HCT116 (cell line): ENCODE measurements around the gene TRAPPC1. TPM values are rescaled to one million over a fixed set of nuclear protein-coding genes. Genes with fewer than 3 reads are reported as not detected.

Experiments
- ATAC-seq: fragments of 200-7000 bp; cut with Tn5 transposase; 2 replicates; pipeline ENCODE4 v1.9.1; 2020; ENCODE audit warnings: mild to moderate bottlenecking, moderate library complexity
- BruUV-seq: library from RNA; stranded (reverse); fragments of 400-500 nt; replicated peaks from 2 replicates; lab custom pipeline; 2021; lab: Mats Ljungman, UMichigan
- CTCF ChIA-PET: fragments of 300-600 bp; sonication (Branson Sonifier 250); formaldehyde crosslinking; loops from one replicate; lab custom pipeline; 2021; ENCODE audit warnings: antibody characterized with exemption; lab: Charles Lee
- POLR2A ChIA-PET: fragments of 300-600, 350-600 bp; sonication (Branson Sonifier 250); formaldehyde crosslinking; loops from one replicate; lab custom pipeline; 2021; ENCODE audit warnings: antibody characterized with exemption; lab: Charles Lee
- RAD21 ChIA-PET, 2 experiments: fragments of 300-600 bp; sonication (Branson Sonifier 250); formaldehyde crosslinking; loops; one replicate each; lab custom pipeline; 2023; ENCODE audit warnings: low total read pairs in 2 of 2; ENCODE audit not compliant: uncharacterized antibody in 2 of 2, unreplicated experiment in 2 of 2, low non-redundant PET in 1 of 2; lab: Charles Lee
- DNase-seq: peaks from one replicate; pipeline ENCODE4 v3.0.0-alpha.2; 2010; ENCODE audit warnings: low read depth, low spot score
- H2AFZ ChIP-seq: fragments of 200-600 bp; shearing (Covaris generic), sonication (generic); 2 replicates; pipeline ENCODE4 v1.6.1; 2017; ENCODE audit warnings: low read depth, mixed run types, mixed read lengths, antibody characterized with exemption, low read length; ENCODE audit not compliant: poor library complexity, severe bottlenecking
- H3K27ac ChIP-seq: 2 replicates; pipeline ENCODE4 v1.5.1; 2012; ENCODE audit warnings: low read depth, low read length
- H3K27me3 ChIP-seq: fragments of 200-600 bp; sonication (generic); 2 replicates; pipeline ENCODE4 v1.6.1; 2016; ENCODE audit warnings: mixed run types, low read length, mixed read lengths; ENCODE audit not compliant: insufficient read depth
- H3K36me3 ChIP-seq, 2 experiments: fragments of 200-500 bp in 1 of 2; fragments of 200-600 bp in 1 of 2; sonication (Bioruptor generic) in 1 of 2; sonication (generic) in 1 of 2; 2 replicates each; pipeline versions ENCODE4 v1.5.1 to v1.6.1; 2014 to 2016; ENCODE audit warnings: low read length in 2 of 2, inconsistent platforms in 1 of 2, mixed read lengths in 1 of 2, mixed run types in 1 of 2; ENCODE audit not compliant: insufficient read depth in 2 of 2, control insufficient read depth in 1 of 2
- H3K4me1 ChIP-seq, 2 experiments: fragments of 200-600 bp in 1 of 2; sonication (generic) in 1 of 2; 2 replicates each; pipeline versions ENCODE4 v1.5.1 to v1.6.1; 2012 to 2017; ENCODE audit warnings: low read length in 2 of 2, inconsistent platforms in 1 of 2, mild to moderate bottlenecking in 1 of 2, mixed read lengths in 1 of 2, mixed run types in 1 of 2, moderate library complexity in 1 of 2; ENCODE audit not compliant: insufficient read depth in 2 of 2, control insufficient read depth in 1 of 2
- H3K4me2 ChIP-seq: fragments of 200-600 bp; sonication (generic); 2 replicates; pipeline ENCODE4 v1.6.1; 2017; ENCODE audit warnings: mixed run types, low read length, mixed read lengths
- H3K4me3 ChIP-seq, 2 experiments: fragments of 200-600 bp in 1 of 2; sonication (generic) in 1 of 2; replicated peaks in 1 of 2; 2 replicates each; pipeline ENCODE4 v1.5.1; 2011 to 2016; ENCODE audit warnings: low read length in 2 of 2, control low read depth in 1 of 2, low read depth in 1 of 2, mild to moderate bottlenecking in 1 of 2, mixed read lengths in 1 of 2, mixed run types in 1 of 2
- H3K79me2 ChIP-seq: fragments of 200-600 bp; sonication (generic); 2 replicates; pipeline ENCODE4 v1.6.1; 2017; ENCODE audit warnings: mild to moderate bottlenecking, mixed run types, low read length, moderate library complexity, mixed read lengths; ENCODE audit not compliant: insufficient read depth
- H3K9ac ChIP-seq: fragments of 200-600 bp; sonication (generic); 2 replicates; pipeline ENCODE4 v1.6.1; 2016; ENCODE audit warnings: low read length, mixed read lengths
- H3K9me2 ChIP-seq: fragments of 200-600 bp; sonication (generic), shearing (Covaris generic); 2 replicates; pipeline ENCODE4 v1.6.1; 2017; ENCODE audit warnings: mixed run types, mild to moderate bottlenecking, moderate library complexity; ENCODE audit not compliant: insufficient read depth
- H3K9me3 ChIP-seq, 2 experiments: fragments of 200-500 bp in 1 of 2; fragments of 200-600 bp in 1 of 2; sonication (Bioruptor generic) in 1 of 2; sonication (generic) in 1 of 2; 2 replicates each; pipeline ENCODE4 v1.6.1; 2014 to 2017; ENCODE audit warnings: low read length in 2 of 2, mixed read lengths in 2 of 2, inconsistent platforms in 1 of 2, low read depth in 1 of 2, mild to moderate bottlenecking in 1 of 2, mixed run types in 1 of 2, moderate library complexity in 1 of 2; ENCODE audit not compliant: control insufficient read depth in 1 of 2, insufficient read depth in 1 of 2
- H4K20me1 ChIP-seq: fragments of 200-600 bp; sonication (generic), shearing (Covaris generic); 2 replicates; pipeline ENCODE4 v1.6.1; 2017; ENCODE audit warnings: mixed run types, mild to moderate bottlenecking, moderate library complexity; ENCODE audit not compliant: insufficient read depth
- CTCF ChIP-seq, 3 experiments: fragments of 200-600 bp in 1 of 3; sonication (generic) in 1 of 3; IDR thresholded peaks in 2 of 3; conservative IDR thresholded peaks in 1 of 3; 2 replicates each; pipeline ENCODE4 v1.5.1; 2012 to 2017; ENCODE audit warnings: low read depth in 2 of 3, low read length in 2 of 3, antibody characterized with exemption in 1 of 3, borderline replicate concordance in 1 of 3, control low read depth in 1 of 3, mild to moderate bottlenecking in 1 of 3, mixed read lengths in 1 of 3, mixed run types in 1 of 3, moderate library complexity in 1 of 3; ENCODE audit not compliant: insufficient read depth in 1 of 3
- JUND ChIP-seq: IDR thresholded peaks from 2 replicates; pipeline ENCODE4 v1.6.1; 2012
- POLR2A ChIP-seq: IDR thresholded peaks from 2 replicates; pipeline ENCODE4 v1.7.0; 2011; ENCODE audit warnings: borderline replicate concordance; ENCODE audit not compliant: insufficient read depth, insufficient read length; ENCODE audit errors: extremely low read depth
- POLR2AphosphoS5 ChIP-seq: IDR thresholded peaks from 2 replicates; pipeline ENCODE4 v1.6.1; 2011; ENCODE audit warnings: mild to moderate bottlenecking, low read depth, low read length, moderate library complexity
- RAD21 ChIP-seq: IDR thresholded peaks from 2 replicates; pipeline ENCODE4 v1.6.1; 2012; ENCODE audit warnings: low read depth, mild to moderate bottlenecking
- SIN3A ChIP-seq: IDR thresholded peaks from 2 replicates; pipeline ENCODE4 v1.6.1; 2012; ENCODE audit warnings: low read depth
- SP1 ChIP-seq: IDR thresholded peaks from 2 replicates; pipeline ENCODE4 v1.6.1; 2012; ENCODE audit warnings: low read depth
- TCF7L2 ChIP-seq: IDR thresholded peaks from 2 replicates; pipeline ENCODE4 v1.7.0; 2011; ENCODE audit warnings: borderline replicate concordance, inconsistent platforms; ENCODE audit not compliant: insufficient read depth, insufficient read length; ENCODE audit errors: extremely low read depth
- YY1 ChIP-seq: IDR thresholded peaks from 2 replicates; pipeline ENCODE4 v1.6.1; 2011; ENCODE audit warnings: low read length, low read depth, moderate library complexity, mild to moderate bottlenecking; ENCODE audit not compliant: insufficient replicate concordance; ENCODE audit errors: extremely low read depth
- intact Hi-C: fragments of 100-400 bp; cut with micrococcal nuclease; formaldehyde crosslinking; loops from 2 replicates; pipeline ENCODE4 v1.10.0; 2022
- total RNA-seq: library from RNA; stranded (reverse); gene quantifications from one replicate; pipeline ENCODE4 v1.2.1, GENCODE V29; 2021; ENCODE audit not compliant: unreplicated experiment
- TF ChIP-seq, protein P1 (sequence below): IDR thresholded peaks from 2 replicates; pipeline ENCODE4 v1.6.1; 2012

The TRAPPC1 gene
- total RNA-seq, 1 experiment from 2014 or later: 123 TPM

- Histone ChIP-seq H3K27ac (peak overlapping the region; percentile 97), H4K20me1 (no peaks in the 10 kb centered on the region), H3K4me3 (peak overlapping the region in 1 of 2 experiments; percentile 82; a peak in 2 of 4 replicates), H3K4me1 (peaks cover 30 to 44% of the 10 kb centered on the region in 2 experiments), H3K9ac (peak overlapping the region; percentile 77), H3K79me2 (peaks cover 33% of the 10 kb centered on the region), H3K9me2 (no peaks in the 10 kb centered on the region), H3K9me3 (no peaks in the 10 kb centered on the region), H2AFZ (no peak overlapping the region), H3K4me2 (peak overlapping the region; percentile 99), H3K36me3 (peaks cover 14 to 15% of the 10 kb centered on the region in 2 experiments; a peak in 3 of 4 replicates), H3K27me3 (no peaks in the 10 kb centered on the region)
- peak; percentile 74 for DNase-seq
- POLR2A ChIA-PET: no interaction called here
- CTCF ChIA-PET: interaction anchor here (1.0 kb wide), 1 partner anchor 101 kb away, joined by 4 read pairs; no protein-coding TSS in a partner anchor
- peak; percentile 46 for ATAC-seq
- intact Hi-C loops: no loop called here
- RAD21 ChIA-PET: no interaction called here
- no TSS peak for BruUV-seq
- peak in 2 of 3 experiments; percentile 49 to 56; a peak in 4 of 6 replicates for TF ChIP-seq CTCF (IDR thresholded peaks at IDR 0.05 in 2 of 3, conservative IDR thresholded peaks at IDR 0.05 in 1 of 3; ENCODE audit: borderline replicate concordance in 1 of 3, insufficient read depth in 1 of 3, low read depth in 2 of 3, low read length in 2 of 3)
- peak; percentile 69 for TF ChIP-seq TCF7L2
- peak; percentile 50 for TF ChIP-seq POLR2AphosphoS5
- TF ChIP-seq YY1: no peak
- TF ChIP-seq JUND: no peak
- TF ChIP-seq, protein P1, sequence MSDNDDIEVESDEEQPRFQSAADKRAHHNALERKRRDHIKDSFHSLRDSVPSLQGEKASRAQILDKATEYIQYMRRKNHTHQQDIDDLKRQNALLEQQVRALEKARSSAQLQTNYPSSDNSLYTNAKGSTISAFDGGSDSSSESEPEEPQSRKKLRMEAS: peak; percentile 25; the same call in 1 of the 2 replicates
- TF ChIP-seq POLR2A: no peak
- 0 out of 2 replicates have a peak, but pooled peaks have one; percentile 36 for TF ChIP-seq SP1
- no peak; the same call in 1 of the 2 replicates for TF ChIP-seq RAD21
- no peak for TF ChIP-seq SIN3A
- TF ChIP-seq, all 23 proteins: peak for 5
These were observed 42.4 kb downstream of the TRAPPC1 start for GRCh38 chr17:7889166-7889955.
